Tibial artery (tissue), 4 donors: ENCODE results near the gene S100A7.
"Not testable (repeated sequence)": the region's sequence is repeated elsewhere in the genome, so short reads cannot be mapped to it uniquely, and the experiment has no call there.

Experiments
- DNase-seq, 2 donors: peaks; one replicate each; pipeline ENCODE4 v3.0.0-alpha.2; 2019
- H3K27ac ChIP-seq, 2 donors: fragments of 200-600 bp; sonication (generic) in 1 of 2; 1 replicate in 1 of 2; 2 replicates in 1 of 2; pipeline ENCODE4 v1.5.1; 2018 to 2019; ENCODE audit warnings: mild to moderate bottlenecking in 1 of 2
- H3K27me3 ChIP-seq, 2 donors: fragments of 200-600 bp; sonication (generic) in 1 of 2; one replicate each; pipeline versions ENCODE4 v1.5.1 to v1.6.0; 2016 to 2019
- H3K36me3 ChIP-seq, 3 donors: fragments of 200-600 bp; sonication (generic) in 2 of 3; one replicate each; pipeline ENCODE4 v1.5.1; 2016 to 2019; ENCODE audit warnings: mild to moderate bottlenecking in 2 of 3
- H3K4me1 ChIP-seq, 4 donors: fragments of 200-600 bp; sonication (generic) in 2 of 4; 1 replicate in 3 of 4; 2 replicates in 1 of 4; pipeline ENCODE4 v1.5.1; 2016 to 2019
- H3K4me3 ChIP-seq, 2 donors: fragments of 200-600 bp; sonication (generic) in 1 of 2; 1 replicate in 1 of 2; 2 replicates in 1 of 2; pipeline ENCODE4 v1.5.1; 2018 to 2019; ENCODE audit warnings: mild to moderate bottlenecking in 2 of 2
- H3K9me3 ChIP-seq, 3 donors: fragments of 200-600 bp; sonication (generic) in 1 of 3; one replicate each; pipeline ENCODE4 v1.5.1; 2016 to 2019
- CTCF ChIP-seq, 2 experiments: fragments of 200-600 bp in 1 of 2; fragments of 450-650 bp in 1 of 2; IDR thresholded peaks; one replicate each; pipeline ENCODE4 v1.5.1; 2017 to 2019; ENCODE audit warnings: antibody characterized with exemption in 2 of 2, mild to moderate bottlenecking in 1 of 2, moderate library complexity in 1 of 2
- intact Hi-C: fragments of 100-400 bp; cut with DNase I; formaldehyde crosslinking; loops from one replicate; pipeline ENCODE4 v1.15.0; 2023; ENCODE audit warnings: low total_unique reads

S100A7 gene

GRCh38 chr1:153465811-153466636, 5.6 kb upstream of the S100A7 start:
- H3K27ac ChIP-seq = no peak overlapping the region
- TF ChIP-seq CTCF (IDR thresholded peaks at IDR 0.05) = peak; percentile 80 to 82
- no peaks in the 10 kb centered on the region for H3K36me3 ChIP-seq
- no peak overlapping the region for H3K4me3 ChIP-seq
- intact Hi-C loops = loop anchor here (2.0 kb wide), 1 partner anchor 29 kb away; no protein-coding TSS in a partner anchor
- no peaks in the 10 kb centered on the region for H3K9me3 ChIP-seq
- peak; percentile 27 to 77 for DNase-seq
- no peaks in the 10 kb centered on the region for H3K27me3 ChIP-seq
- peaks cover 0 to 19% (median 7%) of the 10 kb centered on the region in 4 donors for H3K4me1 ChIP-seq

GRCh38 chr1:153462741-153463140, 2.3 kb upstream of the S100A7 start:
- H3K9me3 ChIP-seq, H3K36me3 ChIP-seq, intact Hi-C loops, DNase-seq, H3K4me3 ChIP-seq, H3K27ac ChIP-seq, H3K27me3 ChIP-seq: not testable (repeated sequence)
- H3K4me1 ChIP-seq = peaks cover 0 to 19% (median 7%) of the 10 kb centered on the region in 4 donors

- Histone ChIP-seq H3K36me3 (no peaks in the 10 kb centered on the region), H3K4me3 (no peak overlapping the region), H3K9me3 (no peaks in the 10 kb centered on the region), H3K4me1 (no peaks in the 10 kb centered on the region), H3K27ac (no peak overlapping the region), H3K27me3 (no peaks in the 10 kb centered on the region)
- intact Hi-C loops = no loop called here
- no peak for DNase-seq
- TF ChIP-seq CTCF (IDR thresholded peaks at IDR 0.05) = no peak
Observed at GRCh38 chr1:153459655-153460054, 796 bp downstream of the S100A7 start.

- H3K27ac ChIP-seq = no peak overlapping the region
- H3K9me3 ChIP-seq = no peaks in the 10 kb centered on the region
- no peak for TF ChIP-seq CTCF (IDR thresholded peaks at IDR 0.05)
- H3K4me1 ChIP-seq = no peaks in the 10 kb centered on the region
- H3K27me3 ChIP-seq = no peaks in the 10 kb centered on the region
- no peak overlapping the region for H3K4me3 ChIP-seq
- H3K36me3 ChIP-seq = no peaks in the 10 kb centered on the region
- intact Hi-C loops = no loop called here
- DNase-seq = no peak
Observed at GRCh38 chr1:153456396-153456795, 4.1 kb downstream of the S100A7 start.

- H3K36me3 ChIP-seq, intact Hi-C loops, H3K27ac ChIP-seq, DNase-seq, H3K4me3 ChIP-seq, H3K9me3 ChIP-seq, H3K4me1 ChIP-seq: not testable (repeated sequence)
- H3K27me3 ChIP-seq = peaks cover 0 to 15% of the 10 kb centered on the region in 2 donors
Observed at GRCh38 chr1:153448851-153449250, 11.6 kb downstream of the S100A7 start.

- Histone ChIP-seq H3K4me1 (no peaks in the 10 kb centered on the region), H3K4me3 (no peak overlapping the region), H3K27ac (no peak overlapping the region), H3K9me3 (no peaks in the 10 kb centered on the region), H3K27me3 (peaks cover 0 to 16% of the 10 kb centered on the region in 2 donors), H3K36me3 (no peaks in the 10 kb centered on the region)
- no peak for DNase-seq
- intact Hi-C loops = no loop called here
- no peak for TF ChIP-seq CTCF (IDR thresholded peaks at IDR 0.05)
Observed at GRCh38 chr1:153447498-153448170, 12.8 kb downstream of the S100A7 start.
